C4-2B (cell line): ENCODE data around the gene CACNA2D3.

Source experiments
- H3K27ac ChIP-seq: fragments of 450-650 bp; 2 replicates; pipeline ENCODE4 v1.5.1; 2017
- ZFX ChIP-seq: fragments of 450-650 bp; IDR thresholded peaks from 2 replicates; pipeline ENCODE4 v1.6.1; 2017
- TF ChIP-seq, protein P1 (sequence below): fragments of 450-650 bp; conservative IDR thresholded peaks from 2 replicates; pipeline ENCODE4 v1.5.1; 2017; ENCODE audit warnings: mild to moderate bottlenecking

Gene CACNA2D3

GRCh38 chr3:54303517-54304375 is 181.4 kb downstream of the CACNA2D3 start:
- no peak overlapping the region for H3K27ac ChIP-seq
- TF ChIP-seq, protein P1, sequence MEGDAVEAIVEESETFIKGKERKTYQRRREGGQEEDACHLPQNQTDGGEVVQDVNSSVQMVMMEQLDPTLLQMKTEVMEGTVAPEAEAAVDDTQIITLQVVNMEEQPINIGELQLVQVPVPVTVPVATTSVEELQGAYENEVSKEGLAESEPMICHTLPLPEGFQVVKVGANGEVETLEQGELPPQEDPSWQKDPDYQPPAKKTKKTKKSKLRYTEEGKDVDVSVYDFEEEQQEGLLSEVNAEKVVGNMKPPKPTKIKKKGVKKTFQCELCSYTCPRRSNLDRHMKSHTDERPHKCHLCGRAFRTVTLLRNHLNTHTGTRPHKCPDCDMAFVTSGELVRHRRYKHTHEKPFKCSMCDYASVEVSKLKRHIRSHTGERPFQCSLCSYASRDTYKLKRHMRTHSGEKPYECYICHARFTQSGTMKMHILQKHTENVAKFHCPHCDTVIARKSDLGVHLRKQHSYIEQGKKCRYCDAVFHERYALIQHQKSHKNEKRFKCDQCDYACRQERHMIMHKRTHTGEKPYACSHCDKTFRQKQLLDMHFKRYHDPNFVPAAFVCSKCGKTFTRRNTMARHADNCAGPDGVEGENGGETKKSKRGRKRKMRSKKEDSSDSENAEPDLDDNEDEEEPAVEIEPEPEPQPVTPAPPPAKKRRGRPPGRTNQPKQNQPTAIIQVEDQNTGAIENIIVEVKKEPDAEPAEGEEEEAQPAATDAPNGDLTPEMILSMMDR, result no peak
- no peak for TF ChIP-seq ZFX

GRCh38 chr3:54304877-54305276 is 182.5 kb downstream of the CACNA2D3 start:
- no peak for TF ChIP-seq ZFX
- TF ChIP-seq, protein P1, result no peak

GRCh38 chr3:54305409-54306099 is 183.2 kb downstream of the CACNA2D3 start:
- H3K27ac ChIP-seq, result no peak overlapping the region
- TF ChIP-seq ZFX, result no peak
- TF ChIP-seq, protein P1, result no peak

More at GRCh38 chr3:54304877-54305276, 182.5 kb downstream of the CACNA2D3 start:
- H3K27ac ChIP-seq, result no peak overlapping the region

- no peak for TF ChIP-seq ZFX
- no peak overlapping the region for H3K27ac ChIP-seq
Measured at GRCh38 chr3:54307566-54308180, 185.3 kb downstream of the CACNA2D3 start.

- H3K27ac ChIP-seq, result no peak overlapping the region
- TF ChIP-seq ZFX, result no peak
- TF ChIP-seq, protein P1, result no peak
Measured at GRCh38 chr3:54309601-54310000, 187.2 kb downstream of the CACNA2D3 start.

DNA sequence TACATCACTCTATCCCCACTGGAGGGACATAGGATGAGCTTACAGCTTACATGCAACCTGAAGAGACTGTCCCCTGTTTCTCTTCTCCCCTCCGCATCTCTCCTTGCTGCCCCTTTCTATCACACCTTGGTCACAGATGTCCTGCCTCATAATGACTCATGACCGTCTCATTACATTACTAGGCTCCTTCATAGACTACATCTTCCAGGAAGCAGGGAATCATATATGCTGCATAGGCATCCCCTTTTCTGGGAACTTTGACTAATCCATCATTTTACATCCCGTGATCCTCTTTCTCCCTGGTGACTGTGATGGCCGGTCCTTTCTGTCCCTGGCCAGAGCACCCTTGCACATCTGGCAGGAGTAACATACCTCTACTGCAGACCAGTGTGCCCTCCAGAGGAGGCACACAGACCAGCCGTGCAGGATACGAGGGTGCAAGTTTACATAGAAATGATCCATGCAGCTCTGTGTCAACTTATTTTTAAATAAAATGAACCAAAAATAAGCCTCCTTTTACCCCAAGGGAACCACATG is 188.9 kb downstream of the CACNA2D3 start:
- TF ChIP-seq ZFX, result no peak
- TF ChIP-seq, protein P1, result no peak
- H3K27ac ChIP-seq, result no peak overlapping the region

- TF ChIP-seq ZFX, result no peak
- TF ChIP-seq, protein P1, result no peak
Measured at GRCh38 chr3:54312156-54312899, 190.0 kb downstream of the CACNA2D3 start.

More at GRCh38 chr3:54312156-54312899, 190.0 kb downstream of the CACNA2D3 start:
- no peak overlapping the region for H3K27ac ChIP-seq
